HG03442 (cell line): ENCODE measurements around the gene PMVK.

Experiments used
- ATAC-seq: cut with Tn5 transposase; IDR thresholded peaks from one replicate; pipeline ENCODE4 v1.9.1; 2021; ENCODE audit warnings: mild to moderate bottlenecking, moderate library complexity; ENCODE audit not compliant: unreplicated experiment

PMVK gene

GRCh38 chr1:154967331-154967950 is 30.9 kb upstream of the PMVK start:
- ATAC-seq, result no peak

DNA sequence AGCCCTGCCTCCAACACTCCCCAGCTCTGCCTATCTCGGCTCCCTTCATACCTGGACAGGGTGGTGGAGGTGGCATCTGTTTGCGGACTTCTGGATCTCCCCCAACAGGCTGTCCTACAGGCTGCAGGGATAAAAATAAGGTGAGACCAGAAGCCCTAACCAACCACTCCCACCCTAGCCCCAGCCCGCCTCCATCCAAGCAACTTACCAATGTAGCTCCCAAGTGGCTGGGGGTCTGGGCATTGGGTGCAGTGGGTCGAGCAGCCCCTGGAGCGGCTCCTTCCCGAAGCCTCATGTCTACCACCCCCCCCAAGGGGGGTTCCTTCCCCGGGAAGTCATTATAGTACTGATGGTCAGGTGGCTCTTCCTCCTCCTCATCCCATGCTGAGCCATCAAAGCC is 29.6 kb upstream of the PMVK start:
- no peak for ATAC-seq

DNA sequence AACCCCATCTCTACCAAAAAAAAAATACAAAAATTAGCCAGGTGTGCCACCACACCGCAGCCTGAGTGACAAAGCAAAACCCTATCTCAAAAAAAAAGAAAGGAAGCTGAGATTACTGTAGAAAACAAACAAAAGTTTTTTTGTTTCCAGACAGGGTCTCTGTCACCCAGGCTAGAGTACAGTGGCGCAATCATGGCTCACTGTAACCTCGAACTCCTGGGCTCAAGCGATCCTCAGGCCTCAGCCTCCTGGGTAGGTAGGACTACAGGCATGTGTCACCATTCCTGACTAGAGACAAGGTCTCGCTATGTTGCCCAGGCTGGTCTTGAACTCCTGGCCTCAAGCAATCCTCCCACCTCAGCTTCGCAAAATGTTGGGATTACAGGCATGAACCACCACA is 27.8 kb upstream of the PMVK start:
- no peak for ATAC-seq

- no peak for ATAC-seq
Observed at GRCh38 chr1:154963643-154964042, 27.1 kb upstream of the PMVK start.

DNA sequence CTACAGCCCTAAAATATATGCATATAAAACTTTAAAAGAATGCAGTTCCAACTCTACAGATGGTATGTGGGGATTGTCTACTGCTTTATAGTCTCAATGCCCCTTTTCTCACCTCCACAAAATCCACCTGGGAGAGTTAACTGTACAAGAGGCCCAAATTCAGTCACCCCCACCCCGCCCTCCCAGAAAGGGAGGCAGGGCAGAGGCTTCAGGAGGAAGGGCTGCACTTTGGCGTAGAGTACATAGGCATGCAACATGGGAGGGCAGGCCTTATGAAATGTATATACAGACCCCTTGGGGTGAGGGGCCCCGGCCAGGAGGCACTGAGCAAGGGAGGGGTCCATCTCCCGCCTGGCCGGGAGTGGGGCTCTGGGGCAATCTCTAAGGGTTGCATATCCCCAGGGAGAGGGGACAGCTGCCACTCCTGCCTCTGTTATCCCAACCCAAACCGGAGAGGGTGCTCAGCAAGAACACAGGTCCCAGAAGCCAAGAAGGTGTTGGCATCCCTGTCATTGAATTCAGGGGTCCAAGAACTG is 26.3 kb upstream of the PMVK start:
- no peak for ATAC-seq

GRCh38 chr1:154962156-154962749 is 25.7 kb upstream of the PMVK start:
- ATAC-seq, result no peak

DNA sequence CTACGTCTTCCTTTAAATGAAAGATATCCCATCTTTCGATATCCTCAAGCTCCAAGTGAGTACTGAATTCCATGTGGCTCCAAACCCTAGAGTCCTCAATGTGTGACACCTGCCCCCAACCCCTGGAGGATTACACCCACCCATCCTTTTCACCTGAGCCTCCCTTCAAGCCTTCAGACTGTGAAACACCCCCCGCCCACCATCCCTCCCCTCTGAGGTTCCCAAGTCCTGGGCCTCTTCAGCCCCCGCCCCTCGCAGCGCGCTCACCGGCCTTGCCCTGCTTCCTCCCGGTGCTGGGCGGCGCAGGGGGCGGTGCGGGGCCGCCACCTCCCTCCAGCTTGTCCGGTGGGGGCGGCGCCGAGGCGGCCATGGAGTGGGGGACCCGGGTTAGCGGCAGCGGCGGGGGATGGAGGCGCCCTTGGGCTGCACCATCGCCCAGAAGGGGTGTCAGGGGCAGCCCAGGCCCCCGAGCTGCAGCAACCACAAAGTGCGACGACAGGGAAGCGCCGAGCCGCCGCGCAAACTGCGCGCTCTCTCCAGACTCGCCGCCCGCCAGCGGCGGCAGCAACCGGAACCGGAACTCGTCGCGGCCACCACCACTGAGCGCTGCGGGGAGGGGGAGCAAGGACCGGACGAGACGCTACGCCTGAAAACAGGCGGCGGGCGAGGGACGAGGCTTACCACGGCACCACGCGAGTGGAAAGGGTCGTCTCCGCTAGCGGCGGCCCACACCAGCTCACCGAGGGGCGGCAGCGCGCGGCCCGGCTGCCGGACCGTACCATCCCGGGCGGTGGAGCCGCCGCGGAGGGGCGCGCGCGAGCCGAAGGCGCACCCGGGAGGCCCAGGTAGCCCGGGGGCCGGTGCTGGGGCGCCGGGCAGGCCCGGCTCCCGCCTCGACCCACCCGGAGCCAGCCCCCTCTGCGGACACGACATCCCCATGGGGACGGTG is 25.0 kb upstream of the PMVK start, which contains the start of gene PYGO2:
TSS of gene PYGO2 (minus strand) at position 576 of the 949 bp plus-strand sequence. CDS start at position 370, 206 bp downstream.
- ATAC-seq, result peak; percentile 70

DNA sequence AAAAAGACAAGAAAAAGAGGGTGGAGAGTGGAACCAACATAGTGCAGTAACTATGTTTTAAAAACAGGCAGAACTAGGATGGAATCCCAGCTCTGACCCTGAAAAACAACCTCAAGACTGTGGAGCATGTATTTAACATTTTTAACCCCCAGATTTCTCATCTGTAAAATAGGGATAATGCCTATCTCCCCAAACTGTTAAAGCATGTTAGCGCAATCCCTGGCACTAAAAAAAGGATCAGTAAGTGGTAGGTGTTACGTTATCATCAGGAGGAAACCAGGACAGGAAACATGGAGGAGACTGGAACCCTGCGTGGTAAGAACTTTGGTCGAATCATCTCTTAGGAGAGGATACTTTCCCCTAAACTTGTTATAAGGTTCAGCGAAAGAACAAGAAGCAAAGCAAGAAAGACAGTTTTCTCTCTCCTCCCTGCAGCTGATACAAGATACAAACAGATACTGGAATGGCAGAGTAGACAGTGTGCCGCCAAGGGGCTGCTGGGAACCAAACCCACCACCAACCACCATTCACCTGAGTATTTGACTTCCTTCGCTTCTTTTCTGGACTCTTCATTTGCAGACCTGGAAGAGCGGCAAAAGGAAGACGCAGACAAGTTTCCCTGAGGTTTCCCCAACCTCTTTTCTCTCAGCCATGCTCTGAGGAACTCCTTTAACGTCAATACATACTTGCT is 24.1 kb upstream of the PMVK start:
- ATAC-seq, result no peak

GRCh38 chr1:154959426-154959780 is 22.9 kb upstream of the PMVK start:
- ATAC-seq, result no peak

DNA sequence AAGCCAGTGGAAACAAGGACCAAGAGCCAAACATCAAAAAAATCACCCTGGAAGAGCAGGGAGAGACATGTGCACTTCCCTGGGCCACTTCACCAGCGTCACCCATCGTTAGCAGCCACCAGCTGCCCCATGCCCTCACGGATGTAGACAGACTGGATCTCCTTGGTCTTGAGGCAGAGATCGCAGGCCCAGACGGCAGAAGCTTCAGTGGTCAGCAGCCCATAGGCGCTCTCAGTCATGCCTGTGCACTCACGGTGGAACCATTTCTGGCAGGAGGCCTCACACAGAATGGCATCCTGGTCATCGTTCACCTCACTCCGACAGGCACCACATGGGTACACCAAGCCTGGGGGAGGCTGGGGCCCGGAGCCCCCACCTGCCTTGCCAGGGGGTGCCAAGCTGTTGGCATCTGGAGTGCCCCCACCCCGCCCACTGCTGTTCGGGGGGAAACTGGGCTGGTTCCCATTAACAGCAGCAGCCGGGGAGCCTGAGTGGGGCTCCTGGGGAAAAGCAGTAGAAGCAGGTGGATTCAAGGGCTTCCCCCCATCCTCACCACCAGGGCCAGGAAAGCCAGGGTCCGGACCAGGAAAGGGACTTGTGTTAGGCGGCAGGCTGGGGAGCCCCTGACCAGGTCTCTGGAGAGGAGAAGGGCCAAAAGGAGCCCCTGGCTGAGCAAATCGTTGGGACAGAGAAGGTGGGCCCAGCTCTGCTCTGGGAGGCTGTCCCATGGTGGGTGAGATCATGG is 22.3 kb upstream of the PMVK start:
- no peak for ATAC-seq

GRCh38 chr1:154958036-154958435 is 21.5 kb upstream of the PMVK start:
- no peak for ATAC-seq

- no peak for ATAC-seq
Observed at GRCh38 chr1:154957091-154957657, 20.7 kb upstream of the PMVK start.

- ATAC-seq, result no peak
Observed at GRCh38 chr1:154956544-154956941, 20.0 kb upstream of the PMVK start.

- ATAC-seq, result peak; percentile 58
Observed at GRCh38 chr1:154955718-154956543, 19.4 kb upstream of the PMVK start, which contains the start of gene PBXIP1. Gene PBXIP1 (minus strand): TSS chr1:154956099. CDS start chr1:154953721, 2,378 bp downstream.

GRCh38 chr1:154955039-154955717 is 18.7 kb upstream of the PMVK start:
- ATAC-seq, result no peak

DNA sequence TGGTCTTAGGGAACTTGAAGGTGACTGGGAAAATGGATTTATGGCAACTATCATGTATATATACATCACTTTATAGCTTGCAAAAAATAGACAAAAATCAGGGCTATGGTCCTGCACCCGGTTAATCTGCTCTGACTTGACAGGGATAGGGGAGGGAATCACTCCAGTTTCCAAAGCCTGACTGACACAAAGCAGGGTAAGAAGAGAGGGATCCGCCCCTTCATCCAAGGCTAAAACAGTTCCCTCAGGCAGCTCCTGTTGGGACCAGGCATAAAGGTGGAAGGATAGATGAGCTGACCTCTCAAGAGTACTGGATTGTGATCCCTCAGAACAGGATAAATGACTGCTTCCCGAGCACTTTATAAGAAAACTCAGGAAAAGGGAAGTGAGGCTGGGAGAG is 18.0 kb upstream of the PMVK start:
- ATAC-seq, result no peak

DNA sequence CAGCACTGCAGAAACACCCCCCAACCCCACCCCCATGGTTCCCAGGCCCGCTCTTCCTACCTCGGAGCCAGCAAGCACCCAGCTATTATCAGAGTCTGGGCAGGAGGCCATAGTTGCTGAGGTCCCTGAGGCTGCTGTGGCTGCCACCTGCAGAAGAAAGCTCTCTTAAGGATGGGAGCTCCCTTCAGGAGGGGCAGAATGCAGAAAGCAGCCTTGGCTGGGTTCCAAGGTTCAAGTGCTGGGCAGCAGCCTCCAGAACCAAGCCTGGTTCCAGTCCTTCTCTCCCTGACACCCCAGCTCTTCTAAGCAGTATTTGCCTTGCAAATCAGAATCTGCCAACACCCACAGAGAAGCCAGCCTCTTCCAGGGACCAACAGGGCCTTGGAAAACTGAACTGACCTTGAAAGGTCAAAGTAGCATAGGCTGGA is 17.1 kb upstream of the PMVK start:
- no peak for ATAC-seq

GRCh38 chr1:154952664-154953063 is 16.1 kb upstream of the PMVK start:
- ATAC-seq, result no peak
